SK-N-MC (cell line): ENCODE measurements around the gene ZDHHC3.

Experiments used
- EZH2 ChIP-seq: fragments of 200-600 bp; sonication (generic); IDR thresholded peaks from one replicate; pipeline ENCODE4 v1.6.1; 2017; ENCODE audit warnings: antibody characterized with exemption
- FOXP2 ChIP-seq: optimal IDR thresholded peaks from 2 replicates; pipeline ENCODE3; 2011; ENCODE audit warnings: mild to moderate bottlenecking, moderate library complexity; ENCODE audit not compliant: insufficient read depth; ENCODE audit errors: extremely low read length, control extremely low read depth

DNA sequence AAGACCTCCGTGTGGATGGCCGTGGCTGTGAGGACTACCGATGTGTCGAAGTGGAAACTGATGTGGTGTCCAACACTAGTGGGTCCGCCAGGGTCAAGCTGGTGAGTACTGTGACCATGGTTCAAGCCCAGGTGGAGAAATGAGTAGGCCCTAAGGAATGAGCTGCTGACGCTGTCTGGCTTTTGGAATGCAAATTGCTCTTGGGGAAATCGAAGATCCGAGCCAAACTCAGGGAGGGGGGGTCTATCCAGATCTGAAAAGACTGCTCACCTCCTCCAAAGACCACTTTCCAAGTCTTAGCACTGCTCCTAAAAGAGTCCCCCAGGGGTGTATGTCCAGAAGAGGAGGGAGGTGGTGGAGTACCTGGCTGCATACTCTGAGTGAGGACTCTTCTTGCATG lies 13.2 kb upstream of the ZDHHC3 start:
- TF ChIP-seq FOXP2 (no peak), EZH2 (no peak)
